Measurements from ENCODE around the gene NAA16. TPM values are rescaled to one million over a fixed set of nuclear protein-coding genes. Genes with fewer than 3 reads are reported as not detected.

Gene NAA16
- total RNA-seq, 2 donors from 2014 or later, result 28.3 to 36.3 TPM

DNA sequence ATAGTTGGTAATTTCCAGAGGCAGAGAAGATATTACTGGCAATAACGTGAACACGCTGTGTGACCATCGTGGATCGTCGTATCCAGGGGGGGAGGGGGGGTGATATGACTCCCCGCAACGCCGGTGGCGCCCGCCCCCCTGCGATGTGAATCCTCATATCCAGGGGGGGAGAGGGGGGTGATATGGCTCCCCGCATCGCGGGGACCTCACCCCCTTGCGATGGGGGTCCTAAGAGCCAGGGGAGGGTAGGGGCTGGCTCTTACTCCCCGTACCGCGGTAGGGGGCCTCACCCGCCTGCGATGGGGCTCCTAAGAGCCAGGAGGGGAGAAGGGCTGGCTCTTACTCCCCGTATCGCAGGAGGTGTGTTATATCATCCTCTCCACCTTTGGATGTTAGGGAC is 115.0 kb downstream of the NAA16 start:
- Histone ChIP-seq H3K36me3 (no peaks in the 10 kb centered on the region), H3K9me3 (no peaks in the 10 kb centered on the region), H3K4me1 (ENCODE audit: control insufficient read depth in 1 of 2, low read depth in 2 of 2) (peaks cover 0 to 5% of the 10 kb centered on the region in 2 donors), H3K4me3 (no peak overlapping the region), H3K27ac (no peak overlapping the region), H3K27me3 (replicated peaks; ENCODE audit: insufficient read depth) (no peaks in the 10 kb centered on the region)
- no peak for TF ChIP-seq CTCF (IDR thresholded peaks at IDR 0.05)
- DNase-seq (ENCODE audit: low spot score) (no peak), ATAC-seq (ENCODE audit: insufficient number of reproducible peaks, low FRiP score, low read depth) (no peak)

Other genes starting within 250 kb of the NAA16 start
- 10 to 100 TPM; 11.1 to 16.5 TPM for gene WBP4, start 249.8 kb upstream of the NAA16 start, total RNA-seq
- 1 to 10 TPM; 4.1 to 7.1 TPM for gene KBTBD6, start 178.5 kb upstream of the NAA16 start, total RNA-seq
- 1 to 10 TPM; 6.1 to 6.2 TPM for gene KBTBD7, start 116.7 kb upstream of the NAA16 start, total RNA-seq
- gene MTRF1, start 47.7 kb upstream of the NAA16 start, total RNA-seq, result 10 to 100 TPM in 1 of 2 donors, 1 to 10 TPM in 1; 2.3 to 13.9 TPM
- 100 to 1,000 TPM in 1 of 2 donors, 10 to 100 TPM in 1; 93.3 to 134 TPM for gene RGCC, start 146.3 kb downstream of the NAA16 start, total RNA-seq